HCT116 (cell line): ENCODE results near the gene AOAH. TPM values are rescaled to one million over a fixed set of nuclear protein-coding genes. Genes with fewer than 3 reads are reported as not detected.

ENCODE experiments used
- ATAC-seq: fragments of 200-7000 bp; cut with Tn5 transposase; 2 replicates; pipeline ENCODE4 v1.9.1; 2020; ENCODE audit warnings: mild to moderate bottlenecking, moderate library complexity
- BruUV-seq: library from RNA; stranded (reverse); fragments of 400-500 nt; replicated peaks from 2 replicates; lab custom pipeline; 2021; lab: Mats Ljungman, UMichigan
- CTCF ChIA-PET: fragments of 300-600 bp; sonication (Branson Sonifier 250); formaldehyde crosslinking; loops from one replicate; lab custom pipeline; 2021; ENCODE audit warnings: antibody characterized with exemption; lab: Charles Lee
- POLR2A ChIA-PET: fragments of 300-600, 350-600 bp; sonication (Branson Sonifier 250); formaldehyde crosslinking; loops from one replicate; lab custom pipeline; 2021; ENCODE audit warnings: antibody characterized with exemption; lab: Charles Lee
- RAD21 ChIA-PET, 2 experiments: fragments of 300-600 bp; sonication (Branson Sonifier 250); formaldehyde crosslinking; loops; one replicate each; lab custom pipeline; 2023; ENCODE audit warnings: low total read pairs in 2 of 2; ENCODE audit not compliant: uncharacterized antibody in 2 of 2, unreplicated experiment in 2 of 2, low non-redundant PET in 1 of 2; lab: Charles Lee
- DNase-seq: peaks from one replicate; pipeline ENCODE4 v3.0.0-alpha.2; 2010; ENCODE audit warnings: low read depth, low spot score
- H2AFZ ChIP-seq: fragments of 200-600 bp; shearing (Covaris generic), sonication (generic); 2 replicates; pipeline ENCODE4 v1.6.1; 2017; ENCODE audit warnings: low read depth, mixed run types, mixed read lengths, antibody characterized with exemption, low read length; ENCODE audit not compliant: poor library complexity, severe bottlenecking
- H3K27ac ChIP-seq: 2 replicates; pipeline ENCODE4 v1.5.1; 2012; ENCODE audit warnings: low read depth, low read length
- H3K27me3 ChIP-seq: fragments of 200-600 bp; sonication (generic); 2 replicates; pipeline ENCODE4 v1.6.1; 2016; ENCODE audit warnings: mixed run types, low read length, mixed read lengths; ENCODE audit not compliant: insufficient read depth
- H3K36me3 ChIP-seq, 2 experiments: fragments of 200-500 bp in 1 of 2; fragments of 200-600 bp in 1 of 2; sonication (Bioruptor generic) in 1 of 2; sonication (generic) in 1 of 2; 2 replicates each; pipeline versions ENCODE4 v1.5.1 to v1.6.1; 2014 to 2016; ENCODE audit warnings: low read length in 2 of 2, inconsistent platforms in 1 of 2, mixed read lengths in 1 of 2, mixed run types in 1 of 2; ENCODE audit not compliant: insufficient read depth in 2 of 2, control insufficient read depth in 1 of 2
- H3K4me1 ChIP-seq, 2 experiments: fragments of 200-600 bp in 1 of 2; sonication (generic) in 1 of 2; 2 replicates each; pipeline versions ENCODE4 v1.5.1 to v1.6.1; 2012 to 2017; ENCODE audit warnings: low read length in 2 of 2, inconsistent platforms in 1 of 2, mild to moderate bottlenecking in 1 of 2, mixed read lengths in 1 of 2, mixed run types in 1 of 2, moderate library complexity in 1 of 2; ENCODE audit not compliant: insufficient read depth in 2 of 2, control insufficient read depth in 1 of 2
- H3K4me2 ChIP-seq: fragments of 200-600 bp; sonication (generic); 2 replicates; pipeline ENCODE4 v1.6.1; 2017; ENCODE audit warnings: mixed run types, low read length, mixed read lengths
- H3K4me3 ChIP-seq, 2 experiments: fragments of 200-600 bp in 1 of 2; sonication (generic) in 1 of 2; replicated peaks in 1 of 2; 2 replicates each; pipeline ENCODE4 v1.5.1; 2011 to 2016; ENCODE audit warnings: low read length in 2 of 2, control low read depth in 1 of 2, low read depth in 1 of 2, mild to moderate bottlenecking in 1 of 2, mixed read lengths in 1 of 2, mixed run types in 1 of 2
- H3K79me2 ChIP-seq: fragments of 200-600 bp; sonication (generic); 2 replicates; pipeline ENCODE4 v1.6.1; 2017; ENCODE audit warnings: mild to moderate bottlenecking, mixed run types, low read length, moderate library complexity, mixed read lengths; ENCODE audit not compliant: insufficient read depth
- H3K9ac ChIP-seq: fragments of 200-600 bp; sonication (generic); 2 replicates; pipeline ENCODE4 v1.6.1; 2016; ENCODE audit warnings: low read length, mixed read lengths
- H3K9me2 ChIP-seq: fragments of 200-600 bp; sonication (generic), shearing (Covaris generic); 2 replicates; pipeline ENCODE4 v1.6.1; 2017; ENCODE audit warnings: mixed run types, mild to moderate bottlenecking, moderate library complexity; ENCODE audit not compliant: insufficient read depth
- H3K9me3 ChIP-seq, 2 experiments: fragments of 200-500 bp in 1 of 2; fragments of 200-600 bp in 1 of 2; sonication (Bioruptor generic) in 1 of 2; sonication (generic) in 1 of 2; 2 replicates each; pipeline ENCODE4 v1.6.1; 2014 to 2017; ENCODE audit warnings: low read length in 2 of 2, mixed read lengths in 2 of 2, inconsistent platforms in 1 of 2, low read depth in 1 of 2, mild to moderate bottlenecking in 1 of 2, mixed run types in 1 of 2, moderate library complexity in 1 of 2; ENCODE audit not compliant: control insufficient read depth in 1 of 2, insufficient read depth in 1 of 2
- H4K20me1 ChIP-seq: fragments of 200-600 bp; sonication (generic), shearing (Covaris generic); 2 replicates; pipeline ENCODE4 v1.6.1; 2017; ENCODE audit warnings: mixed run types, mild to moderate bottlenecking, moderate library complexity; ENCODE audit not compliant: insufficient read depth
- CEBPB ChIP-seq: IDR thresholded peaks from 2 replicates; pipeline ENCODE4 v1.6.1; 2012; ENCODE audit warnings: low read depth
- EGR1 ChIP-seq: IDR thresholded peaks from 2 replicates; pipeline ENCODE4 v1.6.1; 2012; ENCODE audit warnings: low read depth
- ELF1 ChIP-seq: IDR thresholded peaks from 2 replicates; pipeline ENCODE4 v1.6.1; 2012; ENCODE audit warnings: low read depth, borderline replicate concordance
- FOSL1 ChIP-seq: IDR thresholded peaks from 2 replicates; pipeline ENCODE4 v1.6.1; 2012; ENCODE audit warnings: low read depth
- POLR2A ChIP-seq: IDR thresholded peaks from 2 replicates; pipeline ENCODE4 v1.7.0; 2011; ENCODE audit warnings: borderline replicate concordance; ENCODE audit not compliant: insufficient read depth, insufficient read length; ENCODE audit errors: extremely low read depth
- POLR2AphosphoS5 ChIP-seq: IDR thresholded peaks from 2 replicates; pipeline ENCODE4 v1.6.1; 2011; ENCODE audit warnings: mild to moderate bottlenecking, low read depth, low read length, moderate library complexity
- SIN3A ChIP-seq: IDR thresholded peaks from 2 replicates; pipeline ENCODE4 v1.6.1; 2012; ENCODE audit warnings: low read depth
- TCF7L2 ChIP-seq: IDR thresholded peaks from 2 replicates; pipeline ENCODE4 v1.7.0; 2011; ENCODE audit warnings: borderline replicate concordance, inconsistent platforms; ENCODE audit not compliant: insufficient read depth, insufficient read length; ENCODE audit errors: extremely low read depth
- intact Hi-C: fragments of 100-400 bp; cut with micrococcal nuclease; formaldehyde crosslinking; loops from 2 replicates; pipeline ENCODE4 v1.10.0; 2022
- total RNA-seq: library from RNA; stranded (reverse); gene quantifications from one replicate; pipeline ENCODE4 v1.2.1, GENCODE V29; 2021; ENCODE audit not compliant: unreplicated experiment
- TF ChIP-seq, protein P1 (sequence below): IDR thresholded peaks from 2 replicates; pipeline ENCODE4 v1.6.1; 2011; ENCODE audit warnings: mild to moderate bottlenecking, low read length, moderate library complexity; ENCODE audit not compliant: insufficient replicate concordance; ENCODE audit errors: extremely low read depth
- TF ChIP-seq, protein P2 (sequence below): IDR thresholded peaks from 2 replicates; pipeline ENCODE4 v1.6.1; 2012
- TF ChIP-seq, protein P3 (sequence below): IDR thresholded peaks from 2 replicates; pipeline ENCODE4 v1.6.1; 2012; ENCODE audit warnings: low read depth
- TF ChIP-seq, protein P4 (sequence below): IDR thresholded peaks from 2 replicates; pipeline ENCODE4 v1.6.1; 2012

Gene AOAH
- total RNA-seq, 1 experiment from 2014 or later, result 1.1 TPM

DNA sequence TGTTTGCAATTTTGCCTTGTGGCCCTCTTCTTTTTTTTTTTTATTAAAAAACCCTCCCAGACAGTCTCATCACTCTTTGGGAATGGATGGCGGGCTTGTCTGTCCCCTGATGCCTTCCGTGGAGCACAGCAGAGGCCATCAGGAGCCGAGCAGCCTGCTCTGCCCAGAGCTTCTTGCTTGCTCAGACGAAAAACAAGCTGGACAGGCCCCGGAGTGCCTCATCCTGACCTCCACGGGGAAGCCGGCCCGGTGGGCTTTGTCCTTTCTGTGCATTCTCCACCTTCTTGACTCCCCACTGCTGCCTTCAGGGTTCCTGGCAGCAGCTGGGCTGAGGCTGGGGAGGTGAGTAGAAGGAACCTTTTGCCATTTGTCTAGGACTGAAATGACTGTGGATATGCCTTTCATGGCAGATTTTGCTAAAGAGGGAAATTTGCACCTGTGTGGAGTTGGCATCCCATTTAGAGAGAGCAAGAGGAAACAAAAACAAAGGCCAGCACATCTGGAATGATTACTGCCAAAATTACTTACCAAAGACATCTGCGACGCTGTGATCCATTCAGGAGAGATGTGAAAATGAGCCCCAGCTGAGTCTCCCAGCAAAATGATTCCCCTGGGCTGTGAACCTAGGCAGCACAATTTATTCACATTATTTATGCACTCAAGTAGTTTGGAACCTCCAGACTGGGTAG is 108.3 kb downstream of the AOAH start:
- no peak overlapping the region for H3K27ac ChIP-seq
- H3K4me1 ChIP-seq, result no peaks in the 10 kb centered on the region
- no peaks in the 10 kb centered on the region; the same call in 1 of the 2 replicates for H3K27me3 ChIP-seq
- H3K9me2 ChIP-seq, result no peaks in the 10 kb centered on the region
- ATAC-seq, result no peak
- intact Hi-C loops, result no loop called here
- no peaks in the 10 kb centered on the region for H3K9me3 ChIP-seq
- H4K20me1 ChIP-seq, result no peaks in the 10 kb centered on the region
- H3K4me3 ChIP-seq, result no peak overlapping the region
- no peaks in the 10 kb centered on the region for H3K79me2 ChIP-seq
- RAD21 ChIA-PET, result no interaction called here
- H3K4me2 ChIP-seq, result no peak overlapping the region
- H2AFZ ChIP-seq, result no peak overlapping the region
- DNase-seq, result no peak
- no peaks in the 10 kb centered on the region for H3K36me3 ChIP-seq
- POLR2A ChIA-PET, result no interaction called here
- CTCF ChIA-PET, result no interaction called here
- TF ChIP-seq POLR2A, result no peak
- TF ChIP-seq, protein P1, sequence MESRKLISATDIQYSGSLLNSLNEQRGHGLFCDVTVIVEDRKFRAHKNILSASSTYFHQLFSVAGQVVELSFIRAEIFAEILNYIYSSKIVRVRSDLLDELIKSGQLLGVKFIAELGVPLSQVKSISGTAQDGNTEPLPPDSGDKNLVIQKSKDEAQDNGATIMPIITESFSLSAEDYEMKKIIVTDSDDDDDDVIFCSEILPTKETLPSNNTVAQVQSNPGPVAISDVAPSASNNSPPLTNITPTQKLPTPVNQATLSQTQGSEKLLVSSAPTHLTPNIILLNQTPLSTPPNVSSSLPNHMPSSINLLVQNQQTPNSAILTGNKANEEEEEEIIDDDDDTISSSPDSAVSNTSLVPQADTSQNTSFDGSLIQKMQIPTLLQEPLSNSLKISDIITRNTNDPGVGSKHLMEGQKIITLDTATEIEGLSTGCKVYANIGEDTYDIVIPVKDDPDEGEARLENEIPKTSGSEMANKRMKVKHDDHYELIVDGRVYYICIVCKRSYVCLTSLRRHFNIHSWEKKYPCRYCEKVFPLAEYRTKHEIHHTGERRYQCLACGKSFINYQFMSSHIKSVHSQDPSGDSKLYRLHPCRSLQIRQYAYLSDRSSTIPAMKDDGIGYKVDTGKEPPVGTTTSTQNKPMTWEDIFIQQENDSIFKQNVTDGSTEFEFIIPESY, result no peak
- TF ChIP-seq TCF7L2, result no peak
- TF ChIP-seq, protein P2, sequence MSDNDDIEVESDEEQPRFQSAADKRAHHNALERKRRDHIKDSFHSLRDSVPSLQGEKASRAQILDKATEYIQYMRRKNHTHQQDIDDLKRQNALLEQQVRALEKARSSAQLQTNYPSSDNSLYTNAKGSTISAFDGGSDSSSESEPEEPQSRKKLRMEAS, result no peak
- TF ChIP-seq, protein P3, sequence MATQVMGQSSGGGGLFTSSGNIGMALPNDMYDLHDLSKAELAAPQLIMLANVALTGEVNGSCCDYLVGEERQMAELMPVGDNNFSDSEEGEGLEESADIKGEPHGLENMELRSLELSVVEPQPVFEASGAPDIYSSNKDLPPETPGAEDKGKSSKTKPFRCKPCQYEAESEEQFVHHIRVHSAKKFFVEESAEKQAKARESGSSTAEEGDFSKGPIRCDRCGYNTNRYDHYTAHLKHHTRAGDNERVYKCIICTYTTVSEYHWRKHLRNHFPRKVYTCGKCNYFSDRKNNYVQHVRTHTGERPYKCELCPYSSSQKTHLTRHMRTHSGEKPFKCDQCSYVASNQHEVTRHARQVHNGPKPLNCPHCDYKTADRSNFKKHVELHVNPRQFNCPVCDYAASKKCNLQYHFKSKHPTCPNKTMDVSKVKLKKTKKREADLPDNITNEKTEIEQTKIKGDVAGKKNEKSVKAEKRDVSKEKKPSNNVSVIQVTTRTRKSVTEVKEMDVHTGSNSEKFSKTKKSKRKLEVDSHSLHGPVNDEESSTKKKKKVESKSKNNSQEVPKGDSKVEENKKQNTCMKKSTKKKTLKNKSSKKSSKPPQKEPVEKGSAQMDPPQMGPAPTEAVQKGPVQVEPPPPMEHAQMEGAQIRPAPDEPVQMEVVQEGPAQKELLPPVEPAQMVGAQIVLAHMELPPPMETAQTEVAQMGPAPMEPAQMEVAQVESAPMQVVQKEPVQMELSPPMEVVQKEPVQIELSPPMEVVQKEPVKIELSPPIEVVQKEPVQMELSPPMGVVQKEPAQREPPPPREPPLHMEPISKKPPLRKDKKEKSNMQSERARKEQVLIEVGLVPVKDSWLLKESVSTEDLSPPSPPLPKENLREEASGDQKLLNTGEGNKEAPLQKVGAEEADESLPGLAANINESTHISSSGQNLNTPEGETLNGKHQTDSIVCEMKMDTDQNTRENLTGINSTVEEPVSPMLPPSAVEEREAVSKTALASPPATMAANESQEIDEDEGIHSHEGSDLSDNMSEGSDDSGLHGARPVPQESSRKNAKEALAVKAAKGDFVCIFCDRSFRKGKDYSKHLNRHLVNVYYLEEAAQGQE, result no peak
- no peak for TF ChIP-seq CEBPB
- no peak for TF ChIP-seq SIN3A
- no peak for TF ChIP-seq FOSL1
- no peak for TF ChIP-seq POLR2AphosphoS5
- no peak for TF ChIP-seq EGR1
- no peak for TF ChIP-seq ELF1
- TF ChIP-seq, protein P4, sequence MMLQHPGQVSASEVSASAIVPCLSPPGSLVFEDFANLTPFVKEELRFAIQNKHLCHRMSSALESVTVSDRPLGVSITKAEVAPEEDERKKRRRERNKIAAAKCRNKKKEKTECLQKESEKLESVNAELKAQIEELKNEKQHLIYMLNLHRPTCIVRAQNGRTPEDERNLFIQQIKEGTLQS, result no peak
- BruUV-seq, result no TSS peak
- no peak overlapping the region for H3K9ac ChIP-seq
